ENCODE results near the gene APH1B. TPM values are rescaled to one million over a fixed set of nuclear protein-coding genes. Genes with fewer than 3 reads are reported as not detected.

Gene APH1B
- total RNA-seq, 1 experiment from 2014 or later = 20.9 TPM

DNA sequence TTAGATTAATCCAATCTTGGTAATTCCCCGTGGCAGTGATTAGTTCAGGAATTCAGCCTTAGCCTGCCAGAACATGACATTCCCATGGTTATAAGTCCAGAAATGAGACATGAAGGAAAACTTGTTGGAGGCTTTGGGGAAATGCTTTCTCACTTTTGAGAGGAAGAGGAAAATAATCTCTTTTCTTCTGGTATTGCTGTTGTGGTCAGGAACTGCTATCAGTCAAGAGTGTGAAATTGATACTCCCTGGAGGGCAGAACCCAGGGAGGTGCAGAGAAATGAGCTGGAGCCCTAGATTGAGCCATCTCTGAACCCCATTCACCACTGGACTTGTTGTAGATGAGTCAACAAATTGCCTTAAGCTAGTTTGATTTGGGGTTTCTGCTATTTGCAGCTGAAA lies 38.6 kb upstream of the APH1B start:
- H2AK5ac ChIP-seq (ENCODE audit: insufficient read length, low read length) = no peak overlapping the region
- no peaks in the 10 kb centered on the region for H3K79me1 ChIP-seq (ENCODE audit: insufficient read depth, low read depth, low read length, poor library complexity, severe bottlenecking)
- no peak for DNase-seq
- Mint-ChIP-seq H3K4me3 (no peak overlapping the region), H3K4me1 (peaks cover 7 to 14% of the 10 kb centered on the region in 2 experiments; a peak in 3 of 4 replicates), H3K27ac (no peak overlapping the region), H3K36me3 (ENCODE audit: insufficient read depth in 1 of 3, low read depth in 3 of 3) (peaks cover 7 to 28% (median 21%) of the 10 kb centered on the region in 3 experiments), H3K27me3 (ENCODE audit: low read depth) (no peaks in the 10 kb centered on the region), H3K9me3 (peaks cover 18 to 26% of the 10 kb centered on the region in 2 experiments; a peak in 4 of 5 replicates)
- H3K4me2 ChIP-seq (ENCODE audit: insufficient read depth, insufficient read length, low read length) = no peak overlapping the region
- TF ChIP-seq, protein P1, sequence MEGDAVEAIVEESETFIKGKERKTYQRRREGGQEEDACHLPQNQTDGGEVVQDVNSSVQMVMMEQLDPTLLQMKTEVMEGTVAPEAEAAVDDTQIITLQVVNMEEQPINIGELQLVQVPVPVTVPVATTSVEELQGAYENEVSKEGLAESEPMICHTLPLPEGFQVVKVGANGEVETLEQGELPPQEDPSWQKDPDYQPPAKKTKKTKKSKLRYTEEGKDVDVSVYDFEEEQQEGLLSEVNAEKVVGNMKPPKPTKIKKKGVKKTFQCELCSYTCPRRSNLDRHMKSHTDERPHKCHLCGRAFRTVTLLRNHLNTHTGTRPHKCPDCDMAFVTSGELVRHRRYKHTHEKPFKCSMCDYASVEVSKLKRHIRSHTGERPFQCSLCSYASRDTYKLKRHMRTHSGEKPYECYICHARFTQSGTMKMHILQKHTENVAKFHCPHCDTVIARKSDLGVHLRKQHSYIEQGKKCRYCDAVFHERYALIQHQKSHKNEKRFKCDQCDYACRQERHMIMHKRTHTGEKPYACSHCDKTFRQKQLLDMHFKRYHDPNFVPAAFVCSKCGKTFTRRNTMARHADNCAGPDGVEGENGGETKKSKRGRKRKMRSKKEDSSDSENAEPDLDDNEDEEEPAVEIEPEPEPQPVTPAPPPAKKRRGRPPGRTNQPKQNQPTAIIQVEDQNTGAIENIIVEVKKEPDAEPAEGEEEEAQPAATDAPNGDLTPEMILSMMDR (conservative IDR thresholded peaks at IDR 0.05) = no peak
- no peak overlapping the region for H2BK20ac ChIP-seq (ENCODE audit: low read depth, low read length, poor library complexity, severe bottlenecking)
- H3K27me3 ChIP-seq (ENCODE audit: insufficient read depth, low read length) = no peaks in the 10 kb centered on the region
- no peak overlapping the region for H2AFZ ChIP-seq (ENCODE audit: low read length)
- no peaks in the 10 kb centered on the region for H3K23me2 ChIP-seq (ENCODE audit: insufficient read length, low read depth, low read length, poor library complexity, severe bottlenecking)
- no peak overlapping the region for H3K56ac ChIP-seq (ENCODE audit: insufficient read length, low read depth, low read length)
- H2BK15ac ChIP-seq (ENCODE audit: low read depth, low read length) = no peak overlapping the region
- no peak overlapping the region for H3K14ac ChIP-seq (ENCODE audit: insufficient read depth, low read length)
- no peak overlapping the region for H2BK5ac ChIP-seq (ENCODE audit: insufficient read length, low read length)
- no peak overlapping the region for H3K18ac ChIP-seq (ENCODE audit: insufficient read length, low read depth, low read length)
- H3K79me2 ChIP-seq (ENCODE audit: insufficient read depth, low read length) = no peaks in the 10 kb centered on the region
- H3K27ac ChIP-seq (ENCODE audit: insufficient read length, low read depth, low read length) = no peak overlapping the region
- H4K20me1 ChIP-seq (ENCODE audit: control insufficient read depth, insufficient read depth, insufficient read length) = no peaks in the 10 kb centered on the region
- no peak overlapping the region for H3K4ac ChIP-seq (ENCODE audit: low read depth, low read length)
- H2BK120ac ChIP-seq (ENCODE audit: low read depth, low read length, poor library complexity, severe bottlenecking) = no peak overlapping the region
- no peak overlapping the region for H4K5ac ChIP-seq (ENCODE audit: insufficient read length, low read depth, low read length)
- no peaks in the 10 kb centered on the region for H3K4me1 ChIP-seq (ENCODE audit: insufficient read depth, low read length)
- no peak overlapping the region for H4K8ac ChIP-seq (replicated peaks; ENCODE audit: insufficient read length, low read depth, low read length)
- no peak overlapping the region for H3K9ac ChIP-seq (ENCODE audit: extremely low read depth, insufficient read length, low read length)
- no peak overlapping the region for H2BK12ac ChIP-seq (ENCODE audit: insufficient read length, low read depth, low read length)
- H3K9me3 ChIP-seq (ENCODE audit: control insufficient read depth, low read depth, low read length) = no peaks in the 10 kb centered on the region
- H3K23ac ChIP-seq (ENCODE audit: insufficient read length, low read depth, low read length) = no peak overlapping the region
- WGBS (ENCODE audit: extremely low coverage, insufficient read length, low lambda C conversion rate) = no CpG with 5 or more reads among the region's 1 CpG
- H3T11ph ChIP-seq (ENCODE audit: low read length) = no peak overlapping the region
- no peak overlapping the region for H4K91ac ChIP-seq (ENCODE audit: insufficient read length, low read depth, low read length)
